Keratinocyte (primary cell): Measurements from ENCODE around the gene RYR2. TPM values are rescaled to one million over a fixed set of nuclear protein-coding genes. Genes with fewer than 3 reads are reported as not detected.

Experiments used
- DNase-seq: peaks from one replicate; pipeline ENCODE4 v3.0.0-alpha.2; 2011; ENCODE audit warnings: low read depth, missing footprints, low spot score
- FAIRE-seq: peaks from 2 replicates; lab custom pipeline; 2011; peaks lifted over from hg19 to GRCh38; lab: Jason Lieb, UNC
- H2AFZ ChIP-seq: 2 replicates; pipeline ENCODE4 v1.6.0; 2012; ENCODE audit warnings: low read length, control low read depth, inconsistent platforms; ENCODE audit not compliant: control insufficient read depth
- H3K27ac ChIP-seq: 2 replicates; pipeline ENCODE4 v1.5.1; 2011; ENCODE audit warnings: low read length; ENCODE audit not compliant: control insufficient read depth, insufficient read depth
- H3K27me3 ChIP-seq: 3 replicates; pipeline ENCODE4 v1.6.0; 2011; ENCODE audit warnings: low read length; ENCODE audit not compliant: control insufficient read depth, insufficient read depth; ENCODE audit errors: extremely low read depth
- H3K36me3 ChIP-seq, 2 experiments: 2 replicates in 1 of 2; 3 replicates in 1 of 2; pipeline ENCODE4 v1.5.1; 2011; ENCODE audit warnings: low read length in 2 of 2, mild to moderate bottlenecking in 1 of 2; ENCODE audit not compliant: control insufficient read depth in 2 of 2, insufficient read depth in 2 of 2; ENCODE audit errors: extremely low read depth in 1 of 2
- H3K4me1 ChIP-seq: 3 replicates; pipeline ENCODE4 v1.5.1; 2011; ENCODE audit warnings: low read length; ENCODE audit not compliant: control insufficient read depth, insufficient read depth; ENCODE audit errors: extremely low read depth
- H3K4me2 ChIP-seq: 3 replicates; pipeline ENCODE4 v1.6.0; 2011; ENCODE audit warnings: low read depth, low read length; ENCODE audit not compliant: control insufficient read depth, insufficient read depth; ENCODE audit errors: extremely low read depth
- H3K4me3 ChIP-seq, 3 experiments: fragments of 200-600 bp in 1 of 3; sonication (generic) in 1 of 3; 2 replicates in 2 of 3; 3 replicates in 1 of 3; pipeline ENCODE4 v1.5.1; 2011 to 2016; ENCODE audit warnings: low read length in 3 of 3, mild to moderate bottlenecking in 3 of 3, control low read depth in 2 of 3, inconsistent platforms in 1 of 3, low read depth in 1 of 3, mixed read lengths in 1 of 3, mixed run types in 1 of 3, moderate library complexity in 1 of 3; ENCODE audit not compliant: control insufficient read depth in 2 of 3, insufficient read depth in 2 of 3; ENCODE audit errors: extremely low read depth in 1 of 3
- H3K79me2 ChIP-seq: 2 replicates; pipeline ENCODE4 v1.6.0; 2012; ENCODE audit warnings: low read length; ENCODE audit not compliant: control insufficient read depth, insufficient read depth
- H3K9ac ChIP-seq: 3 replicates; pipeline ENCODE4 v1.6.0; 2011; ENCODE audit warnings: low read length; ENCODE audit not compliant: control insufficient read depth, insufficient read depth; ENCODE audit errors: extremely low read depth
- H3K9me1 ChIP-seq: 3 replicates; pipeline ENCODE4 v1.6.0; 2011; ENCODE audit warnings: low read length; ENCODE audit not compliant: control insufficient read depth, insufficient read depth; ENCODE audit errors: extremely low read depth
- H3K9me3 ChIP-seq: 2 replicates; pipeline ENCODE4 v1.5.1; 2012; ENCODE audit warnings: low read depth, low read length; ENCODE audit not compliant: control insufficient read depth
- H4K20me1 ChIP-seq: 3 replicates; pipeline ENCODE4 v1.6.0; 2011; ENCODE audit warnings: low read length; ENCODE audit not compliant: control insufficient read depth, insufficient read depth; ENCODE audit errors: extremely low read depth
- EZH2 ChIP-seq: IDR thresholded peaks from one replicate; pipeline ENCODE4 v1.6.1; 2012; ENCODE audit warnings: inconsistent platforms, mild to moderate bottlenecking, low read length, moderate library complexity
- dilution Hi-C: fragments of 300-500 bp; cut with MboI; formaldehyde crosslinking; loops from one replicate; pipeline ENCODE4 v1.7.0; 2020; ENCODE audit warnings: low sequenced_read_pairs; ENCODE audit not compliant: extremely low pct_ligation_motif_present
- polyA plus RNA-seq, 5 experiments: library from polyadenylated mRNA; depleted of rRNA in 3 of 5; stranded (reverse) in 3 of 5; stranded (forward) in 1 of 5; unstranded in 1 of 5; fragments of >200 nt; gene quantifications; 1 replicate in 1 of 5; 2 replicates in 3 of 5; 3 replicates in 1 of 5; pipeline versions ENCODE4 v1.2.1 to v1.2.3, GENCODE V29; 2011 to 2012; ENCODE audit warnings: missing spikeins in 2 of 5, low read depth in 1 of 5, low replicate concordance in 1 of 5
- TF ChIP-seq, protein P1 (sequence below), 3 experiments: IDR thresholded peaks in 1 of 3; conservative IDR thresholded peaks in 1 of 3; optimal IDR thresholded peaks in 1 of 3; 2 replicates in 2 of 3; 3 replicates in 1 of 3; pipeline versions ENCODE3 to v1.5.1; 2011; ENCODE audit warnings: low read length in 3 of 3, mild to moderate bottlenecking in 3 of 3, moderate library complexity in 2 of 3, control low read depth in 1 of 3, inconsistent platforms in 1 of 3; ENCODE audit not compliant: insufficient read depth in 2 of 3; ENCODE audit errors: extremely low read depth in 1 of 3

Gene RYR2
- polyA plus RNA-seq, 1 donor (not counting 4 experiments of a cell fraction or from before 2014, with no cell fraction given), result 0.05 TPM

DNA sequence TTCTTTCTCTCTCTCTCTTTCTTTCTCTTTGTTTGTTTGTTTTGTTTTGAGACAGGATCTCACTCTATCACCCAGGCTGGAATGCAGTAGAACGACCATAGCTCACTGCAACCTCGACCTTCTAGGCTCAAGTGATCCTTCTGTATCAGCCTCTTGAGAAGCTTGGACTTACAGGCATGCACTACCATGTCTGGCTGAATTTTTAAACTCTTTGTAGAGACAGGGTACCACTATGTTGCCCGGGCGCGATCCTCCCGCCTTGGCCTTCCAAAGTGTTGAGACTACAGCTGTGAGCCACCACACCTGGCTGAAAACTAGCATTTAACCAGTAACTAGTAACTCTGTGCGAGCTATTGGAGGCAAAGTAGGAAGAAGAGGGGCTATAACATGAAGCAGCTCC lies 523.3 kb downstream of the RYR2 start:
- Histone ChIP-seq H4K20me1 (no peaks in the 10 kb centered on the region), H3K4me2 (no peak overlapping the region), H3K9me3 (no peaks in the 10 kb centered on the region), H2AFZ (no peak overlapping the region), H3K9ac (no peak overlapping the region), H3K4me3 (no peak overlapping the region), H3K79me2 (no peaks in the 10 kb centered on the region), H3K27ac (no peak overlapping the region), H3K9me1 (no peaks in the 10 kb centered on the region), H3K36me3 (no peaks in the 10 kb centered on the region), H3K27me3 (no peaks in the 10 kb centered on the region), H3K4me1 (no peaks in the 10 kb centered on the region)
- dilution Hi-C loops, result no loop called here
- FAIRE-seq (no peak), DNase-seq (no peak)
- TF ChIP-seq, protein P1, sequence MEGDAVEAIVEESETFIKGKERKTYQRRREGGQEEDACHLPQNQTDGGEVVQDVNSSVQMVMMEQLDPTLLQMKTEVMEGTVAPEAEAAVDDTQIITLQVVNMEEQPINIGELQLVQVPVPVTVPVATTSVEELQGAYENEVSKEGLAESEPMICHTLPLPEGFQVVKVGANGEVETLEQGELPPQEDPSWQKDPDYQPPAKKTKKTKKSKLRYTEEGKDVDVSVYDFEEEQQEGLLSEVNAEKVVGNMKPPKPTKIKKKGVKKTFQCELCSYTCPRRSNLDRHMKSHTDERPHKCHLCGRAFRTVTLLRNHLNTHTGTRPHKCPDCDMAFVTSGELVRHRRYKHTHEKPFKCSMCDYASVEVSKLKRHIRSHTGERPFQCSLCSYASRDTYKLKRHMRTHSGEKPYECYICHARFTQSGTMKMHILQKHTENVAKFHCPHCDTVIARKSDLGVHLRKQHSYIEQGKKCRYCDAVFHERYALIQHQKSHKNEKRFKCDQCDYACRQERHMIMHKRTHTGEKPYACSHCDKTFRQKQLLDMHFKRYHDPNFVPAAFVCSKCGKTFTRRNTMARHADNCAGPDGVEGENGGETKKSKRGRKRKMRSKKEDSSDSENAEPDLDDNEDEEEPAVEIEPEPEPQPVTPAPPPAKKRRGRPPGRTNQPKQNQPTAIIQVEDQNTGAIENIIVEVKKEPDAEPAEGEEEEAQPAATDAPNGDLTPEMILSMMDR (optimal IDR thresholded peaks at IDR 0.05 in 1 of 3, IDR thresholded peaks at IDR 0.05 in 1 of 3, conservative IDR thresholded peaks at IDR 0.05 in 1 of 3; ENCODE audit: extremely low read depth in 1 of 3, insufficient read depth in 2 of 3, low read length in 3 of 3), result no peak
- no peak for TF ChIP-seq EZH2

GRCh38 chr1:237566581-237566980 lies 524.6 kb downstream of the RYR2 start:
- Histone ChIP-seq H3K4me2 (no peak overlapping the region), H3K36me3 (no peaks in the 10 kb centered on the region), H3K4me1 (no peaks in the 10 kb centered on the region), H4K20me1 (no peaks in the 10 kb centered on the region), H2AFZ (no peak overlapping the region), H3K27ac (no peak overlapping the region), H3K79me2 (no peaks in the 10 kb centered on the region), H3K4me3 (no peak overlapping the region), H3K9ac (no peak overlapping the region), H3K27me3 (no peaks in the 10 kb centered on the region), H3K9me1 (no peaks in the 10 kb centered on the region), H3K9me3 (no peaks in the 10 kb centered on the region)
- TF ChIP-seq EZH2, result no peak
- TF ChIP-seq, protein P1 (optimal IDR thresholded peaks at IDR 0.05 in 1 of 3, IDR thresholded peaks at IDR 0.05 in 1 of 3, conservative IDR thresholded peaks at IDR 0.05 in 1 of 3; ENCODE audit: extremely low read depth in 1 of 3, insufficient read depth in 2 of 3, low read length in 3 of 3), result no peak
- FAIRE-seq (no peak), DNase-seq (no peak)
- dilution Hi-C loops, result no loop called here
